ENCODE measurements around the gene ARL2BP. TPM values are rescaled to one million over a fixed set of nuclear protein-coding genes. Genes with fewer than 3 reads are reported as not detected.

The ARL2BP gene
- total RNA-seq, 1 experiment from 2014 or later: 47.6 TPM

DNA sequence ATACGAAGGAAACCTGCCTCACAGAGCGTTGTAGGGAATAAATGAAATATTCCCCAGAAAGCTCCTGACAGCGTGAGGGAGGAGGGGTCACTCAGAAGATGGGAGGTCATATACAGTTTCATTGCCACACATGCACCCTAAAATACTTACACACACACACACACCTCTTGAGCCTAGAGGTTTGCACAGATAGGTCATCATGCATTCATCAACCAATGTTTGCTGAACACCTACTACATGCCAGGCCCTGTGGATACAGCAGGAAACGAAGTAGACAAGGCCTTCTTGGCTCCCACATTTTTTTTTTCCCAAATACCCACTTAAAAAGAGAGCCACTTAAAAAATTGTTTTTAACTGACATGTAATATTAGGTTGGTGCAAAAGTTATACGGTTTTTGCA lies 40.3 kb downstream of the ARL2BP start:
- peaks cover 20% of the 10 kb centered on the region for H3K36me3 Mint-ChIP-seq (ENCODE audit: insufficient read depth, unreplicated experiment)
- no peaks in the 10 kb centered on the region for H3K27me3 Mint-ChIP-seq (ENCODE audit: insufficient read depth, unreplicated experiment)
- Histone ChIP-seq H3K27me3 (replicated peaks; ENCODE audit: control insufficient read depth, insufficient read depth, low read length) (no peaks in the 10 kb centered on the region), H3K36me3 (ENCODE audit: control insufficient read depth, insufficient read depth, low read length) (no peaks in the 10 kb centered on the region), H3K4me3 (ENCODE audit: low read depth, low read length) (no peak overlapping the region; the same call in 1 of the 2 replicates), H3K9me3 (no peaks in the 10 kb centered on the region), H3K4me1 (peaks cover 22% of the 10 kb centered on the region)
- H3K9me3 Mint-ChIP-seq (ENCODE audit: unreplicated experiment): no peaks in the 10 kb centered on the region
- DNase-seq: no peak
- peaks cover 27% of the 10 kb centered on the region for H3K4me1 Mint-ChIP-seq (ENCODE audit: low read depth, unreplicated experiment)
- ChIA-PET CTCF (interaction anchor here (0.8 kb wide), 1 partner anchor 15 kb away, joined by 3 read pairs; no protein-coding TSS in a partner anchor), POLR2A (no interaction called here)
- H3K27ac Mint-ChIP-seq (ENCODE audit: unreplicated experiment): no peak overlapping the region
- H3K4me3 Mint-ChIP-seq (ENCODE audit: unreplicated experiment): peak overlapping the region; percentile 80
- no TSS peak for BruUV-seq (replicated peaks)
- intact Hi-C loops (cut with micrococcal nuclease; ENCODE audit: unreplicated experiment): no loop called here
- TF ChIP-seq, protein P1, sequence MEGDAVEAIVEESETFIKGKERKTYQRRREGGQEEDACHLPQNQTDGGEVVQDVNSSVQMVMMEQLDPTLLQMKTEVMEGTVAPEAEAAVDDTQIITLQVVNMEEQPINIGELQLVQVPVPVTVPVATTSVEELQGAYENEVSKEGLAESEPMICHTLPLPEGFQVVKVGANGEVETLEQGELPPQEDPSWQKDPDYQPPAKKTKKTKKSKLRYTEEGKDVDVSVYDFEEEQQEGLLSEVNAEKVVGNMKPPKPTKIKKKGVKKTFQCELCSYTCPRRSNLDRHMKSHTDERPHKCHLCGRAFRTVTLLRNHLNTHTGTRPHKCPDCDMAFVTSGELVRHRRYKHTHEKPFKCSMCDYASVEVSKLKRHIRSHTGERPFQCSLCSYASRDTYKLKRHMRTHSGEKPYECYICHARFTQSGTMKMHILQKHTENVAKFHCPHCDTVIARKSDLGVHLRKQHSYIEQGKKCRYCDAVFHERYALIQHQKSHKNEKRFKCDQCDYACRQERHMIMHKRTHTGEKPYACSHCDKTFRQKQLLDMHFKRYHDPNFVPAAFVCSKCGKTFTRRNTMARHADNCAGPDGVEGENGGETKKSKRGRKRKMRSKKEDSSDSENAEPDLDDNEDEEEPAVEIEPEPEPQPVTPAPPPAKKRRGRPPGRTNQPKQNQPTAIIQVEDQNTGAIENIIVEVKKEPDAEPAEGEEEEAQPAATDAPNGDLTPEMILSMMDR (IDR thresholded peaks at IDR 0.05; ENCODE audit: insufficient read depth in 1 of 2, low read depth in 1 of 2, low read length in 1 of 2, severe bottlenecking in 1 of 2, unreplicated experiment in 1 of 2): no peak

GRCh38 chr16:57289391-57290257 lies 44.6 kb downstream of the ARL2BP start:
- intact Hi-C loops (cut with micrococcal nuclease; ENCODE audit: unreplicated experiment): no loop called here
- Histone ChIP-seq H3K4me1 (peaks cover 22% of the 10 kb centered on the region), H3K9me3 (no peaks in the 10 kb centered on the region), H3K36me3 (ENCODE audit: control insufficient read depth, insufficient read depth, low read length) (no peaks in the 10 kb centered on the region), H3K4me3 (ENCODE audit: low read depth, low read length) (no peak overlapping the region), H3K27me3 (replicated peaks; ENCODE audit: control insufficient read depth, insufficient read depth, low read length) (no peaks in the 10 kb centered on the region)
- BruUV-seq (replicated peaks): no TSS peak
- TF ChIP-seq, protein P1 (IDR thresholded peaks at IDR 0.05; ENCODE audit: insufficient read depth in 1 of 2, low read depth in 1 of 2, low read length in 1 of 2, severe bottlenecking in 1 of 2, unreplicated experiment in 1 of 2): no peak
- ChIA-PET POLR2A (no interaction called here), CTCF (interaction anchor here (0.8 kb wide), 1 partner anchor 10 kb away, joined by 6 read pairs; no protein-coding TSS in a partner anchor)
- Mint-ChIP-seq H3K27ac (ENCODE audit: unreplicated experiment) (no peak overlapping the region), H3K36me3 (ENCODE audit: insufficient read depth, unreplicated experiment) (peaks cover 12% of the 10 kb centered on the region), H3K4me3 (ENCODE audit: unreplicated experiment) (no peak overlapping the region), H3K4me1 (ENCODE audit: low read depth, unreplicated experiment) (peaks cover 6% of the 10 kb centered on the region), H3K27me3 (ENCODE audit: insufficient read depth, unreplicated experiment) (no peaks in the 10 kb centered on the region), H3K9me3 (ENCODE audit: unreplicated experiment) (no peaks in the 10 kb centered on the region)
- no peak for DNase-seq

DNA sequence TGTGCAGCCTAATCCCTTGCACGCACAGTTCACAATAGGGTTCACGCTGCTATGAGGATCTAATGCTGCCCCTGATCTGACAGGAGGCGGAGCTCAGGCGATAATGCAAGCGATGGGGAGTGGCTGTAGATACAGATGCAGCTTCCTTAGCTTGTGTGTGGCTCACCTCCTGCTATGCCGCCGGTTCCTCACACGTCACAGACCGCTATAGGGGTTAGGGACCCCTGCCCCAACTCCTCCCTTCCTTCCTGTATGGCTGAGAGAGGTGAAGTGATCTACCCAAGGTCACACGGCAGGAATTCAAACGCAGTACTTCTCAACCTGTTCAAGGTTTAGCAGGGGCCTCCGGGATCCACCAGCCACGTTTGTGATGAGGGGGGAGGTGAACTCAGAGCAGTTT lies 52.8 kb downstream of the ARL2BP start:
- intact Hi-C loops (cut with micrococcal nuclease; ENCODE audit: unreplicated experiment): loop anchor here (5.0 kb wide), 1 partner anchor 206 kb away; the partner anchor contains the start of gene CPNE2
- no peaks in the 10 kb centered on the region for H3K27me3 Mint-ChIP-seq (ENCODE audit: insufficient read depth, unreplicated experiment)

More for the DNA sequence above, 52.8 kb downstream of the ARL2BP start:
- Histone ChIP-seq H3K4me3 (ENCODE audit: low read depth, low read length) (no peak overlapping the region), H3K4me1 (peaks cover 14% of the 10 kb centered on the region), H3K27me3 (replicated peaks; ENCODE audit: control insufficient read depth, insufficient read depth, low read length) (no peaks in the 10 kb centered on the region), H3K36me3 (ENCODE audit: control insufficient read depth, insufficient read depth, low read length) (no peaks in the 10 kb centered on the region), H3K9me3 (no peaks in the 10 kb centered on the region)
- CTCF ChIA-PET: no interaction called here
- TF ChIP-seq, protein P1 (IDR thresholded peaks at IDR 0.05; ENCODE audit: insufficient read depth in 1 of 2, low read depth in 1 of 2, low read length in 1 of 2, severe bottlenecking in 1 of 2, unreplicated experiment in 1 of 2): no peak
- Mint-ChIP-seq H3K27ac (ENCODE audit: unreplicated experiment) (no peak overlapping the region), H3K4me1 (ENCODE audit: low read depth, unreplicated experiment) (peaks cover 5% of the 10 kb centered on the region), H3K4me3 (ENCODE audit: unreplicated experiment) (peak overlapping the region; percentile 56), H3K36me3 (ENCODE audit: insufficient read depth, unreplicated experiment) (peaks cover 5% of the 10 kb centered on the region), H3K9me3 (ENCODE audit: unreplicated experiment) (no peaks in the 10 kb centered on the region)
- DNase-seq: no peak
- POLR2A ChIA-PET: no interaction called here
- no TSS peak for BruUV-seq (replicated peaks)
